ENCODE results near the gene HNRNPAB.

Gene HNRNPAB

DNA sequence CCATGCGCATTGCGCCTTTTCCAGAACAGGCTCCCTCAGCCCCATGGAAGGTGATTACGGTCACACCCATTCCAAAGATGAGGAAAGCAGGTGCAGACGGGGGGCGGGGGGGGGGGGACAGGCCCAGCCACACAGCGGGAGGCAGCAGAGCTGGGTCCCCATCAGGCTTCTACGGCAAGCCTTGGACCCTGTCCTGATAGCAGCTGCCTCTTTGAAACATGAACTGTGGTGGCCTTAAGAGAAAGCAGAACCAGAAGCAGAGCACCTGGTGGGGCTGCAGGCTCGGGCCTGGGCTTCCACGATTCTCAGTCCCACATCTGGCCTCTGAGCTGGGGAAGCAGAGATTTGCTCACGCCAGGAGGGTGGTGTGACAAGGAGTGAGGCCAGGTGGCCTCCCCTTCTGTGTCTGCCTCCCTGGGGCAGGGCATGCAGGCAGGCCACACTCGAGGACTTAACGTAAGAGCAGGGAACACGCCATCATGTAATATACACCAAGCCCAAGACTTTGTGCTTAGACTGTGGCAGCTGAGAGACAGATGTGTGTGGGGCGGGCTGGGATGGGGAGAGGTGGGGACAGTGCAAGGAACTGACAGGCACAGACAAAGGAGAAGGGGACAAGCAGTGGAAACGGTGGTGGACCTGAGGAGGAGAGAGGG, 42.4 kb downstream of the HNRNPAB start:
- no peak for TF ChIP-seq ZNF76 (tag by site-specific recombination; IDR thresholded peaks at IDR 0.05; ENCODE audit: borderline replicate concordance, low read depth)
- TF ChIP-seq ZNF654 (tag by site-specific recombination; IDR thresholded peaks at IDR 0.05; ENCODE audit: low read depth) = no peak
- TF ChIP-seq, protein P1, sequence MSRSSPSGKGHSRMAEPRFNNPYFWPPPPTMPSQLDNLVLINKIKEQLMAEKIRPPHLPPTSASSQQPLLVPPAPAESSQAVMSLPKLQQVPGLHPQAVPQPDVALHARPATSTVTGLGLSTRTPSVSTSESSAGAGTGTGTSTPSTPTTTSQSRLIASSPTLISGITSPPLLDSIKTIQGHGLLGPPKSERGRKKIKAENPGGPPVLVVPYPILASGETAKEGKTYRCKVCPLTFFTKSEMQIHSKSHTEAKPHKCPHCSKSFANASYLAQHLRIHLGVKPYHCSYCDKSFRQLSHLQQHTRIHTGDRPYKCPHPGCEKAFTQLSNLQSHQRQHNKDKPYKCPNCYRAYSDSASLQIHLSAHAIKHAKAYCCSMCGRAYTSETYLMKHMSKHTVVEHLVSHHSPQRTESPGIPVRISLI (tag by site-specific recombination; IDR thresholded peaks at IDR 0.05) = no peak
- no peak for TF ChIP-seq ZNF624 (tag by site-specific recombination; IDR thresholded peaks at IDR 0.05)
- TF ChIP-seq HOXC10 (CRISPR knock-in tag; IDR thresholded peaks at IDR 0.05) = no peak
- TF ChIP-seq ZNF426 (tag by site-specific recombination; IDR thresholded peaks at IDR 0.05) = no peak
- TF ChIP-seq ZNF558 (tag by site-specific recombination; IDR thresholded peaks at IDR 0.05) = no peak
- no peak for TF ChIP-seq ZEB2 (tag by site-specific recombination; IDR thresholded peaks at IDR 0.05)
- TF ChIP-seq ZNF202 (tag by site-specific recombination; IDR thresholded peaks at IDR 0.05; ENCODE audit: borderline replicate concordance) = no peak
- no peak for TF ChIP-seq ZNF394 (tag by site-specific recombination; IDR thresholded peaks at IDR 0.05; ENCODE audit: borderline replicate concordance)
- TF ChIP-seq ZNF2 (tag by site-specific recombination; IDR thresholded peaks at IDR 0.05) = no peak
- no peak for TF ChIP-seq ZNF596 (tag by site-specific recombination; IDR thresholded peaks at IDR 0.05)
- TF ChIP-seq ZNF571 (tag by site-specific recombination; IDR thresholded peaks at IDR 0.05) = no peak
- H3K36me3 ChIP-seq (ENCODE audit: control insufficient read depth in 2 of 2, insufficient read depth in 1 of 2, low read length in 2 of 2) = no peaks in the 10 kb centered on the region
- CTCF ChIA-PET = interaction anchor here (1.2 kb wide), 1 partner anchor 37 kb away, joined by 3 read pairs; no protein-coding TSS in a partner anchor
- H3K4me3 ChIP-seq (ENCODE audit: low read depth, low read length) = no peak overlapping the region
- no peaks in the 10 kb centered on the region for H3K9me3 ChIP-seq (ENCODE audit: control insufficient read depth, insufficient read depth, low read depth, low read length)
- H3K27ac ChIP-seq (ENCODE audit: extremely low read depth, low read depth, low read length) = no peak overlapping the region
- POLR2A ChIA-PET = interaction anchor here (0.5 kb wide), 1 partner anchor 12 kb away, joined by 3 read pairs; no protein-coding TSS in a partner anchor
- H3K4me1 ChIP-seq (ENCODE audit: control insufficient read depth, insufficient read depth, low read length) = no peaks in the 10 kb centered on the region

DNA sequence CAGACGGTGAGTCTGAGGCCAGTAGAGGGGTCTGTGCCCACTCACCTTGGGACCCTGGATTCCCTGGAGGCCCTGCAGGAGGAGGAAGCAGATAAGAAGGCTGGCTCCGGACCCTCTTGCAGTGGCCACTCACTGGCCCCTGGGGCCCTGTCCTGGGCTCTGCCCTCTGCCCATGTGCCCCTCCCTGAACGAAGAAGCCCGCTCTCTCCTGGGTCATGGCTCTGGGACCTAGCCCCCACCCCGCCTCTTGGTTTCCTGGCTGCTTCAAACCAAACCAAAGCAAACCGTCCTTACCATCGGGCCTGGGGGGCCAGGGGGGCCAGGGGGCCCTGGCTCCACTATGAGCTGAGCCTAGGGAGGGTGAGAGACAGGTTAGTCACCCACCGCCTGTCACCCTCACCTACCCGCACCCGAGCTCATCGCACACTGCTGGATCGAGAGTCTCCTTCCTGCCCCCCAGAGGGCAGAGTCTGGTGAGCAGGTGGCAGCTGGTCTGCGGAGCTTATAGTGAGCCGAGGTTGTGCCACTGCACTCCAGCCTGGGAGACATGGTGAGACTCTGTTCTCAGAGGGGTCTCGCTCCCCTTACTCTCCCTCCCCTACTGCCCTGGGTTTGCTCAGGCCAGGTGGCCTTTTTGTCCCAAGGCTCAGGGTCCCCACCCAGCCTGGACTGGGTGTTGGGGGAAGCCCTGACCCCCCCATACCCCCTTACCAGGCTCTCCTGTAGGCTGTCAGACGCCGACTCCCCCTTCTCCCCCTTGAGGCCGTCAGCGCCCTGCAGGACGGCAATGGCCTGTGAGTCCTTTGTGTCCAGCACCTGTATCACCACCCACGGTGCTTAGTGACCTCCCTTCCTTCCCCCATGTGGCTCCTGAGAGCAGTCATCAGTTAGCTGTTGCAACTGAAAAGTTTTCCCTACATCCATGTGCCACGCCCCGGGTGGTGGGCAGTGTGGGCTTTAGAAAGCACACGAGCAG, 43.4 kb downstream of the HNRNPAB start:
- Histone ChIP-seq H3K4me1 (ENCODE audit: control insufficient read depth, insufficient read depth, low read length) (no peaks in the 10 kb centered on the region), H3K36me3 (ENCODE audit: control insufficient read depth in 2 of 2, insufficient read depth in 1 of 2, low read length in 2 of 2) (no peaks in the 10 kb centered on the region), H3K27ac (ENCODE audit: extremely low read depth, low read depth, low read length) (no peak overlapping the region), H3K4me3 (ENCODE audit: low read depth, low read length) (no peak overlapping the region), H3K9me3 (ENCODE audit: control insufficient read depth, insufficient read depth, low read depth, low read length) (no peaks in the 10 kb centered on the region)
- CTCF ChIA-PET = interaction anchor here (1.6 kb wide), 1 partner anchor 36 kb away, joined by 4 read pairs; no protein-coding TSS in a partner anchor
- POLR2A ChIA-PET = no interaction called here
- TF ChIP-seq ZSCAN23 (tag by site-specific recombination; IDR thresholded peaks at IDR 0.05) = no peak
- no peak for TF ChIP-seq ZNF548 (tag by site-specific recombination; IDR thresholded peaks at IDR 0.05)
- no peak for TF ChIP-seq ZNF776 (tag by site-specific recombination; IDR thresholded peaks at IDR 0.05; ENCODE audit: borderline replicate concordance)
- no peak for TF ChIP-seq ZNF223 (tag by site-specific recombination; IDR thresholded peaks at IDR 0.05)
- TF ChIP-seq, protein P2, sequence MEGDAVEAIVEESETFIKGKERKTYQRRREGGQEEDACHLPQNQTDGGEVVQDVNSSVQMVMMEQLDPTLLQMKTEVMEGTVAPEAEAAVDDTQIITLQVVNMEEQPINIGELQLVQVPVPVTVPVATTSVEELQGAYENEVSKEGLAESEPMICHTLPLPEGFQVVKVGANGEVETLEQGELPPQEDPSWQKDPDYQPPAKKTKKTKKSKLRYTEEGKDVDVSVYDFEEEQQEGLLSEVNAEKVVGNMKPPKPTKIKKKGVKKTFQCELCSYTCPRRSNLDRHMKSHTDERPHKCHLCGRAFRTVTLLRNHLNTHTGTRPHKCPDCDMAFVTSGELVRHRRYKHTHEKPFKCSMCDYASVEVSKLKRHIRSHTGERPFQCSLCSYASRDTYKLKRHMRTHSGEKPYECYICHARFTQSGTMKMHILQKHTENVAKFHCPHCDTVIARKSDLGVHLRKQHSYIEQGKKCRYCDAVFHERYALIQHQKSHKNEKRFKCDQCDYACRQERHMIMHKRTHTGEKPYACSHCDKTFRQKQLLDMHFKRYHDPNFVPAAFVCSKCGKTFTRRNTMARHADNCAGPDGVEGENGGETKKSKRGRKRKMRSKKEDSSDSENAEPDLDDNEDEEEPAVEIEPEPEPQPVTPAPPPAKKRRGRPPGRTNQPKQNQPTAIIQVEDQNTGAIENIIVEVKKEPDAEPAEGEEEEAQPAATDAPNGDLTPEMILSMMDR (tag by site-specific recombination; IDR thresholded peaks at IDR 0.05) = no peak
- TF ChIP-seq, protein P3, sequence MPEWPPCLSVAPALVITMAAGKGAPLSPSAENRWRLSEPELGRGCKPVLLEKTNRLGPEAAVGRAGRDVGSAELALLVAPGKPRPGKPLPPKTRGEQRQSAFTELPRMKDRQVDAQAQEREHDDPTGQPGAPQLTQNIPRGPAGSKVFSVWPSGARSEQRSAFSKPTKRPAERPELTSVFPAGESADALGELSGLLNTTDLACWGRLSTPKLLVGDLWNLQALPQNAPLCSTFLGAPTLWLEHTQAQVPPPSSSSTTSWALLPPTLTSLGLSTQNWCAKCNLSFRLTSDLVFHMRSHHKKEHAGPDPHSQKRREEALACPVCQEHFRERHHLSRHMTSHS (tag by site-specific recombination; IDR thresholded peaks at IDR 0.05) = no peak
- no peak for TF ChIP-seq RBAK (tag by site-specific recombination; IDR thresholded peaks at IDR 0.05)
- TF ChIP-seq, protein P4, sequence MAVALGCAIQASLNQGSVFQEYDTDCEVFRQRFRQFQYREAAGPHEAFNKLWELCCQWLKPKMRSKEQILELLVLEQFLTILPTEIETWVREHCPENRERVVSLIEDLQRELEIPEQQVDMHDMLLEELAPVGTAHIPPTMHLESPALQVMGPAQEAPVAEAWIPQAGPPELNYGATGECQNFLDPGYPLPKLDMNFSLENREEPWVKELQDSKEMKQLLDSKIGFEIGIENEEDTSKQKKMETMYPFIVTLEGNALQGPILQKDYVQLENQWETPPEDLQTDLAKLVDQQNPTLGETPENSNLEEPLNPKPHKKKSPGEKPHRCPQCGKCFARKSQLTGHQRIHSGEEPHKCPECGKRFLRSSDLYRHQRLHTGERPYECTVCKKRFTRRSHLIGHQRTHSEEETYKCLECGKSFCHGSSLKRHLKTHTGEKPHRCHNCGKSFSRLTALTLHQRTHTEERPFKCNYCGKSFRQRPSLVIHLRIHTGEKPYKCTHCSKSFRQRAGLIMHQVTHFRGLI (tag by site-specific recombination; IDR thresholded peaks at IDR 0.05) = no peak
- no peak for TF ChIP-seq ZNF155 (tag by site-specific recombination; IDR thresholded peaks at IDR 0.05)
- TF ChIP-seq ZNF433 (tag by site-specific recombination; IDR thresholded peaks at IDR 0.05; ENCODE audit: low read depth) = no peak
- no peak for TF ChIP-seq GLIS2 (tag by site-specific recombination; IDR thresholded peaks at IDR 0.05)
- no peak for TF ChIP-seq ZBTB1 (tag by site-specific recombination; IDR thresholded peaks at IDR 0.05)
- TF ChIP-seq, protein P5, sequence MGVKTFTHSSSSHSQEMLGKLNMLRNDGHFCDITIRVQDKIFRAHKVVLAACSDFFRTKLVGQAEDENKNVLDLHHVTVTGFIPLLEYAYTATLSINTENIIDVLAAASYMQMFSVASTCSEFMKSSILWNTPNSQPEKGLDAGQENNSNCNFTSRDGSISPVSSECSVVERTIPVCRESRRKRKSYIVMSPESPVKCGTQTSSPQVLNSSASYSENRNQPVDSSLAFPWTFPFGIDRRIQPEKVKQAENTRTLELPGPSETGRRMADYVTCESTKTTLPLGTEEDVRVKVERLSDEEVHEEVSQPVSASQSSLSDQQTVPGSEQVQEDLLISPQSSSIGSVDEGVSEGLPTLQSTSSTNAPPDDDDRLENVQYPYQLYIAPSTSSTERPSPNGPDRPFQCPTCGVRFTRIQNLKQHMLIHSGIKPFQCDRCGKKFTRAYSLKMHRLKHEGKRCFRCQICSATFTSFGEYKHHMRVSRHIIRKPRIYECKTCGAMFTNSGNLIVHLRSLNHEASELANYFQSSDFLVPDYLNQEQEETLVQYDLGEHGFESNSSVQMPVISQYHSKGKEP (tag by site-specific recombination; IDR thresholded peaks at IDR 0.05) = no peak

All from HEK293 (cell line).